GM19240 (cell line): ENCODE measurements around the gene MYH9.

Experiments
- DNase-seq: peaks from one replicate; pipeline ENCODE4 v3.0.0; 2011; ENCODE audit warnings: low spot score; ENCODE audit not compliant: insufficient read length

The MYH9 gene

GRCh38 chr22:36232715-36233401 lies 154.9 kb downstream of the MYH9 start:
- DNase-seq: no peak
